Measurements from ENCODE around the gene RALGPS1.

DNA sequence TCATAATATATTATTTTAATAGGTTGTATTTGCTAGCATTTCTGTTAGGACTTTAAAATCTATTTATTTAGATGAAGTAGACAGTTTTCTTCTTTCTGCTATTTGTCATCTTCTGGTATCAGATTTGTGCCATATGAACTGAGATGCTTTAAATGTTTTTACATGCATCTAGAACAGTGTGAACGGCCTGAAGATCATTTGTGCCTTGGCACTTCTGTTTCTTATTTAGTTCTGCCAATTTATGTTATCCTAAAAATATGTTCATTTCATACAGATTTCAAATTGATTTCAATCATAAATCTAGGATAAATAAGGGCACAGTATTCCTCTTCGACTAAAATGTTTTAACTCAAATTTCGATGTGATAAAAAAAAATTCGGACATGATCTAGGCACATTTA lies 38.1 kb upstream of the RALGPS1 start:
- TF ChIP-seq, protein P1, sequence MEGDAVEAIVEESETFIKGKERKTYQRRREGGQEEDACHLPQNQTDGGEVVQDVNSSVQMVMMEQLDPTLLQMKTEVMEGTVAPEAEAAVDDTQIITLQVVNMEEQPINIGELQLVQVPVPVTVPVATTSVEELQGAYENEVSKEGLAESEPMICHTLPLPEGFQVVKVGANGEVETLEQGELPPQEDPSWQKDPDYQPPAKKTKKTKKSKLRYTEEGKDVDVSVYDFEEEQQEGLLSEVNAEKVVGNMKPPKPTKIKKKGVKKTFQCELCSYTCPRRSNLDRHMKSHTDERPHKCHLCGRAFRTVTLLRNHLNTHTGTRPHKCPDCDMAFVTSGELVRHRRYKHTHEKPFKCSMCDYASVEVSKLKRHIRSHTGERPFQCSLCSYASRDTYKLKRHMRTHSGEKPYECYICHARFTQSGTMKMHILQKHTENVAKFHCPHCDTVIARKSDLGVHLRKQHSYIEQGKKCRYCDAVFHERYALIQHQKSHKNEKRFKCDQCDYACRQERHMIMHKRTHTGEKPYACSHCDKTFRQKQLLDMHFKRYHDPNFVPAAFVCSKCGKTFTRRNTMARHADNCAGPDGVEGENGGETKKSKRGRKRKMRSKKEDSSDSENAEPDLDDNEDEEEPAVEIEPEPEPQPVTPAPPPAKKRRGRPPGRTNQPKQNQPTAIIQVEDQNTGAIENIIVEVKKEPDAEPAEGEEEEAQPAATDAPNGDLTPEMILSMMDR (tag by site-specific recombination; IDR thresholded peaks at IDR 0.05) = no peak
- TF ChIP-seq, protein P2, sequence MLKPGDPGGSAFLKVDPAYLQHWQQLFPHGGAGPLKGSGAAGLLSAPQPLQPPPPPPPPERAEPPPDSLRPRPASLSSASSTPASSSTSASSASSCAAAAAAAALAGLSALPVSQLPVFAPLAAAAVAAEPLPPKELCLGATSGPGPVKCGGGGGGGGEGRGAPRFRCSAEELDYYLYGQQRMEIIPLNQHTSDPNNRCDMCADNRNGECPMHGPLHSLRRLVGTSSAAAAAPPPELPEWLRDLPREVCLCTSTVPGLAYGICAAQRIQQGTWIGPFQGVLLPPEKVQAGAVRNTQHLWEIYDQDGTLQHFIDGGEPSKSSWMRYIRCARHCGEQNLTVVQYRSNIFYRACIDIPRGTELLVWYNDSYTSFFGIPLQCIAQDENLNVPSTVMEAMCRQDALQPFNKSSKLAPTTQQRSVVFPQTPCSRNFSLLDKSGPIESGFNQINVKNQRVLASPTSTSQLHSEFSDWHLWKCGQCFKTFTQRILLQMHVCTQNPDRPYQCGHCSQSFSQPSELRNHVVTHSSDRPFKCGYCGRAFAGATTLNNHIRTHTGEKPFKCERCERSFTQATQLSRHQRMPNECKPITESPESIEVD (tag by site-specific recombination; IDR thresholded peaks at IDR 0.05) = no peak
- TF ChIP-seq ZNF350 (tag by site-specific recombination; IDR thresholded peaks at IDR 0.05) (no peak), ZNF174 (tag by site-specific recombination; IDR thresholded peaks at IDR 0.05) (no peak), ZNF138 (tag by site-specific recombination; IDR thresholded peaks at IDR 0.05; ENCODE audit: borderline replicate concordance) (no peak), ZNF670 (tag by site-specific recombination; IDR thresholded peaks at IDR 0.05; ENCODE audit: low read depth) (no peak), ZNF776 (tag by site-specific recombination; IDR thresholded peaks at IDR 0.05; ENCODE audit: borderline replicate concordance) (no peak), ZNF23 (tag by site-specific recombination; IDR thresholded peaks at IDR 0.05; ENCODE audit: borderline replicate concordance) (no peak), GLI4 (tag by site-specific recombination; IDR thresholded peaks at IDR 0.05) (no peak), SP3 (tag by site-specific recombination; IDR thresholded peaks at IDR 0.05) (no peak), ZNF571 (tag by site-specific recombination; IDR thresholded peaks at IDR 0.05) (no peak), KLF9 (tag by site-specific recombination; IDR thresholded peaks at IDR 0.05; ENCODE audit: low read depth) (no peak)
- TF ChIP-seq, protein P3, sequence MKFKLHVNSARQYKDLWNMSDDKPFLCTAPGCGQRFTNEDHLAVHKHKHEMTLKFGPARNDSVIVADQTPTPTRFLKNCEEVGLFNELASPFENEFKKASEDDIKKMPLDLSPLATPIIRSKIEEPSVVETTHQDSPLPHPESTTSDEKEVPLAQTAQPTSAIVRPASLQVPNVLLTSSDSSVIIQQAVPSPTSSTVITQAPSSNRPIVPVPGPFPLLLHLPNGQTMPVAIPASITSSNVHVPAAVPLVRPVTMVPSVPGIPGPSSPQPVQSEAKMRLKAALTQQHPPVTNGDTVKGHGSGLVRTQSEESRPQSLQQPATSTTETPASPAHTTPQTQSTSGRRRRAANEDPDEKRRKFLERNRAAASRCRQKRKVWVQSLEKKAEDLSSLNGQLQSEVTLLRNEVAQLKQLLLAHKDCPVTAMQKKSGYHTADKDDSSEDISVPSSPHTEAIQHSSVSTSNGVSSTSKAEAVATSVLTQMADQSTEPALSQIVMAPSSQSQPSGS (tag by site-specific recombination; IDR thresholded peaks at IDR 0.05; ENCODE audit: low read depth) = no peak
- TF ChIP-seq, protein P4, sequence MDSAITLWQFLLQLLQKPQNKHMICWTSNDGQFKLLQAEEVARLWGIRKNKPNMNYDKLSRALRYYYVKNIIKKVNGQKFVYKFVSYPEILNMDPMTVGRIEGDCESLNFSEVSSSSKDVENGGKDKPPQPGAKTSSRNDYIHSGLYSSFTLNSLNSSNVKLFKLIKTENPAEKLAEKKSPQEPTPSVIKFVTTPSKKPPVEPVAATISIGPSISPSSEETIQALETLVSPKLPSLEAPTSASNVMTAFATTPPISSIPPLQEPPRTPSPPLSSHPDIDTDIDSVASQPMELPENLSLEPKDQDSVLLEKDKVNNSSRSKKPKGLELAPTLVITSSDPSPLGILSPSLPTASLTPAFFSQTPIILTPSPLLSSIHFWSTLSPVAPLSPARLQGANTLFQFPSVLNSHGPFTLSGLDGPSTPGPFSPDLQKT (IDR thresholded peaks at IDR 0.05; ENCODE audit: borderline replicate concordance, low read depth, low read length) = no peak
